Activated T-cell treated with anti-CD3 and anti-CD28 coated beads, Interleukin-2, amount 50 U/mL, for 4 hours (primary cell): ENCODE measurements around the gene SRGAP1. TPM values are rescaled to one million over a fixed set of nuclear protein-coding genes. Genes with fewer than 3 reads are reported as not detected.
"Not testable (repeated sequence)": the region's sequence is repeated elsewhere in the genome, so short reads cannot be mapped to it uniquely, and the experiment has no call there.

Experiments used
- ATAC-seq, 2 donors: fragments of 200-7000 bp; cut with Tn5 transposase; one replicate each; pipeline ENCODE4 v1.10.0; 2021
- DNase-seq: peaks from one replicate; pipeline ENCODE4 v3.0.0-alpha.2; 2020
- H3K27me3 Mint-ChIP-seq: one replicate; pipeline ENCODE4 v1.8.0; 2021; ENCODE audit warnings: low read depth, mixed read lengths
- H3K36me3 Mint-ChIP-seq: one replicate; pipeline ENCODE4 v1.8.0; 2022; ENCODE audit warnings: mixed read lengths; ENCODE audit not compliant: insufficient read depth
- H3K4me1 Mint-ChIP-seq: one replicate; pipeline ENCODE4 v1.8.0; 2021; ENCODE audit warnings: low read depth, mixed read lengths
- H3K4me3 Mint-ChIP-seq: one replicate; pipeline ENCODE4 v1.8.0; 2021; ENCODE audit warnings: mild to moderate bottlenecking, moderate library complexity, mixed read lengths
- H3K9me3 Mint-ChIP-seq: one replicate; pipeline ENCODE4 v1.8.0; 2021; ENCODE audit warnings: mixed read lengths
- total RNA-seq, 3 donors: library from RNA; stranded (reverse); gene quantifications; one replicate each; pipeline ENCODE4 v1.2.1, GENCODE V29; 2021

The SRGAP1 gene
- total RNA-seq, 3 donors from 2014 or later: 0.27 to 0.74 (median 0.33) TPM

GRCh38 chr12:63820427-63820826 is 24.1 kb upstream of the SRGAP1 start:
- H3K4me1 Mint-ChIP-seq: peaks cover 9% of the 10 kb centered on the region
- DNase-seq (no peak), ATAC-seq (no peak)
- H3K9me3 Mint-ChIP-seq: peaks cover 20% of the 10 kb centered on the region
- H3K36me3 Mint-ChIP-seq: no peaks in the 10 kb centered on the region
- peaks cover 15% of the 10 kb centered on the region for H3K27me3 Mint-ChIP-seq
- no peak overlapping the region for H3K4me3 Mint-ChIP-seq

- Mint-ChIP-seq H3K4me3 (peak overlapping the region; percentile 67), H3K36me3 (no peaks in the 10 kb centered on the region), H3K4me1 (peaks cover 4% of the 10 kb centered on the region), H3K9me3 (peaks cover 20% of the 10 kb centered on the region), H3K27me3 (peaks cover 15% of the 10 kb centered on the region)
- DNase-seq (no peak), ATAC-seq (peak in 1 of 2 donors; percentile 38)
These were observed 22.7 kb upstream of the SRGAP1 start for GRCh38 chr12:63821781-63822251.

- Mint-ChIP-seq H3K4me3 (no peak overlapping the region), H3K4me1 (peaks cover 4% of the 10 kb centered on the region)
These were observed 22.1 kb upstream of the SRGAP1 start for GRCh38 chr12:63822352-63822751.

GRCh38 chr12:63823040-63823439 is 21.5 kb upstream of the SRGAP1 start:
- Mint-ChIP-seq H3K36me3 (no peaks in the 10 kb centered on the region), H3K9me3 (peaks cover 17% of the 10 kb centered on the region), H3K4me1 (peaks cover 4% of the 10 kb centered on the region), H3K27me3 (peaks cover 15% of the 10 kb centered on the region), H3K4me3 (no peak overlapping the region)
- DNase-seq (no peak), ATAC-seq (no peak)

More at GRCh38 chr12:63822352-63822751, 22.1 kb upstream of the SRGAP1 start:
- Mint-ChIP-seq H3K36me3 (no peaks in the 10 kb centered on the region), H3K27me3 (peaks cover 15% of the 10 kb centered on the region), H3K9me3 (peaks cover 17% of the 10 kb centered on the region)
- ATAC-seq (no peak), DNase-seq (no peak)

- Mint-ChIP-seq H3K4me3 (no peak overlapping the region), H3K36me3 (no peaks in the 10 kb centered on the region), H3K27me3 (peaks cover 11% of the 10 kb centered on the region), H3K4me1 (peaks cover 4% of the 10 kb centered on the region), H3K9me3 (peaks cover 4% of the 10 kb centered on the region)
- no peak for DNase-seq
- ATAC-seq: no peak
These were observed 18.4 kb upstream of the SRGAP1 start for GRCh38 chr12:63826006-63826585.

- no peaks in the 10 kb centered on the region for H3K36me3 Mint-ChIP-seq
- H3K27me3 Mint-ChIP-seq: peaks cover 3% of the 10 kb centered on the region
- no peak for DNase-seq
- H3K4me1 Mint-ChIP-seq: no peaks in the 10 kb centered on the region
- ATAC-seq: no peak
- peaks cover 4% of the 10 kb centered on the region for H3K9me3 Mint-ChIP-seq
- no peak overlapping the region for H3K4me3 Mint-ChIP-seq
These were observed 15.6 kb upstream of the SRGAP1 start for GRCh38 chr12:63828867-63829266.

- DNase-seq (no peak), ATAC-seq (no peak)
- no peaks in the 10 kb centered on the region for H3K4me1 Mint-ChIP-seq
- no peaks in the 10 kb centered on the region for H3K9me3 Mint-ChIP-seq
- H3K36me3 Mint-ChIP-seq: no peaks in the 10 kb centered on the region
- H3K4me3 Mint-ChIP-seq: no peak overlapping the region
- peaks cover 2% of the 10 kb centered on the region for H3K27me3 Mint-ChIP-seq
These were observed 8.5 kb upstream of the SRGAP1 start for GRCh38 chr12:63836046-63836445.

GRCh38 chr12:63836936-63837335 is 7.6 kb upstream of the SRGAP1 start:
- no peaks in the 10 kb centered on the region for H3K4me1 Mint-ChIP-seq
- H3K27me3 Mint-ChIP-seq: peaks cover 2% of the 10 kb centered on the region
- no peaks in the 10 kb centered on the region for H3K9me3 Mint-ChIP-seq
- H3K36me3 Mint-ChIP-seq: no peaks in the 10 kb centered on the region
- no peak overlapping the region for H3K4me3 Mint-ChIP-seq
- DNase-seq (no peak), ATAC-seq (no peak)

- no peak for DNase-seq
- ATAC-seq: no peak
- Mint-ChIP-seq H3K9me3 (no peaks in the 10 kb centered on the region), H3K4me3 (no peak overlapping the region), H3K4me1 (peaks cover 3% of the 10 kb centered on the region), H3K36me3 (no peaks in the 10 kb centered on the region), H3K27me3 (peaks cover 9% of the 10 kb centered on the region)
These were observed 6.1 kb upstream of the SRGAP1 start for GRCh38 chr12:63838411-63838810.

- no peak for ATAC-seq
- Mint-ChIP-seq H3K4me3 (no peak overlapping the region), H3K27me3 (peaks cover 24% of the 10 kb centered on the region), H3K36me3 (no peaks in the 10 kb centered on the region), H3K4me1 (peaks cover 9% of the 10 kb centered on the region), H3K9me3 (no peaks in the 10 kb centered on the region)
- no peak for DNase-seq
These were observed 3.5 kb upstream of the SRGAP1 start for GRCh38 chr12:63841011-63841410.

- Mint-ChIP-seq H3K27me3 (peaks cover 28% of the 10 kb centered on the region), H3K36me3 (no peaks in the 10 kb centered on the region), H3K4me3 (no peak overlapping the region), H3K9me3 (no peaks in the 10 kb centered on the region), H3K4me1 (peaks cover 9% of the 10 kb centered on the region)
- no peak for DNase-seq
- ATAC-seq: no peak
These were observed 2.9 kb upstream of the SRGAP1 start for GRCh38 chr12:63841571-63841970.

- H3K36me3 Mint-ChIP-seq, H3K4me1 Mint-ChIP-seq, DNase-seq, ATAC-seq, H3K9me3 Mint-ChIP-seq: not testable (repeated sequence)
- Mint-ChIP-seq H3K27me3 (peaks cover 32% of the 10 kb centered on the region), H3K4me3 (peak overlapping the region; percentile 69)
These were observed 1.8 kb upstream of the SRGAP1 start for GRCh38 chr12:63842750-63843149.

- peaks cover 35% of the 10 kb centered on the region for H3K27me3 Mint-ChIP-seq
- no peaks in the 10 kb centered on the region for H3K36me3 Mint-ChIP-seq
- H3K4me3 Mint-ChIP-seq: peak overlapping the region; percentile 69
- no peaks in the 10 kb centered on the region for H3K9me3 Mint-ChIP-seq
- ATAC-seq (no peak), DNase-seq (no peak)
- peaks cover 9% of the 10 kb centered on the region for H3K4me1 Mint-ChIP-seq
These were observed 1.2 kb upstream of the SRGAP1 start for GRCh38 chr12:63843254-63843720.

GRCh38 chr12:63843721-63844390 is 644 bp upstream of the SRGAP1 start:
- Mint-ChIP-seq H3K4me3 (peak overlapping the region; percentile 76), H3K9me3 (no peaks in the 10 kb centered on the region), H3K36me3 (no peaks in the 10 kb centered on the region), H3K4me1 (peaks cover 9% of the 10 kb centered on the region), H3K27me3 (peaks cover 37% of the 10 kb centered on the region)
- DNase-seq (peak; percentile 68), ATAC-seq (peak; percentile 95 to 96)

GRCh38 chr12:63845726-63846125 is 1.2 kb downstream of the SRGAP1 start:
- no peak overlapping the region for H3K4me3 Mint-ChIP-seq
- ATAC-seq (no peak), DNase-seq (no peak)
- no peaks in the 10 kb centered on the region for H3K9me3 Mint-ChIP-seq
- H3K36me3 Mint-ChIP-seq: no peaks in the 10 kb centered on the region
- peaks cover 36% of the 10 kb centered on the region for H3K27me3 Mint-ChIP-seq
- peaks cover 9% of the 10 kb centered on the region for H3K4me1 Mint-ChIP-seq
